NCI-H82 treated with DMSO at 0.1 percent for 48 hours (cell line): Measurements from ENCODE around the gene ATG4D.
A peak's percentile ranks its signal among the peaks of the same experiment; 100 is the strongest.

Experiments used
- DNase-seq: peaks from one replicate; lab custom pipeline; 2025; ENCODE audit not compliant: unreplicated experiment; lab: John Stamatoyannopoulos, UW

Gene ATG4D

GRCh38 chr19:10574462-10574861, 30.8 kb downstream of the ATG4D start:
- no peak for DNase-seq

GRCh38 chr19:10575011-10575716, 31.5 kb downstream of the ATG4D start:
- DNase-seq: no peak

- no peak for DNase-seq
Measured at GRCh38 chr19:10577951-10578350, 34.2 kb downstream of the ATG4D start.

- DNase-seq: peak; percentile 72
Measured at GRCh38 chr19:10580979-10581631, 37.4 kb downstream of the ATG4D start.

GRCh38 chr19:10582091-10582490, 38.4 kb downstream of the ATG4D start:
- no peak for DNase-seq

GRCh38 chr19:10583036-10583776, 39.5 kb downstream of the ATG4D start:
- DNase-seq: no peak

GRCh38 chr19:10586396-10586795, 42.7 kb downstream of the ATG4D start:
- DNase-seq: no peak

- no peak for DNase-seq
Measured at GRCh38 chr19:10587022-10587838, 43.5 kb downstream of the ATG4D start, which contains the start of gene AP1M2. Gene AP1M2, minus strand, starts transcription at chr19:10587312. Its CDS starts 81 bp downstream, at chr19:10587231.

GRCh38 chr19:10587839-10588150, 44.1 kb downstream of the ATG4D start:
- DNase-seq: no peak

- DNase-seq: no peak
Measured at GRCh38 chr19:10593148-10593547, 49.4 kb downstream of the ATG4D start.

- DNase-seq: no peak
Measured at GRCh38 chr19:10593820-10594637, 50.3 kb downstream of the ATG4D start.

- no peak for DNase-seq
Measured at GRCh38 chr19:10600149-10600548, 56.4 kb downstream of the ATG4D start.

- DNase-seq: no peak
Measured at GRCh38 chr19:10601999-10602329, 58.3 kb downstream of the ATG4D start.

- DNase-seq: peak; percentile 12
Measured at GRCh38 chr19:10602330-10603083, 58.8 kb downstream of the ATG4D start.
